K562 (cell line): Measurements from ENCODE around the gene LRIT1. TPM values are rescaled to one million over a fixed set of nuclear protein-coding genes. Genes with fewer than 3 reads are reported as not detected.

Experiments
- EHMT2 ChIP-seq: fragments of 450-650 bp; IDR thresholded peaks from 2 replicates; pipeline ENCODE4 v1.6.1; 2018; ENCODE audit warnings: antibody characterized with exemption
- FUS ChIP-seq: fragments of 200-400 bp; formaldehyde crosslinking; optimal IDR thresholded peaks from 2 replicates; pipeline ENCODE3; 2017; ENCODE audit warnings: low read depth, low read length
- SOX6 ChIP-seq: fragments of 450-650 bp; IDR thresholded peaks from 2 replicates; pipeline ENCODE4 v1.6.1; 2014; ENCODE audit warnings: mild to moderate bottlenecking
- ZNF263 ChIP-seq: sonication (generic); formaldehyde crosslinking; IDR thresholded peaks from 2 replicates; pipeline ENCODE4 v1.8.0; 2022; ENCODE audit warnings: mild to moderate bottlenecking, missing genetic modification reagents, borderline replicate concordance
- ZNF408 ChIP-seq: fragments of 250-450 bp; sonication (Bioruptor Pico); IDR thresholded peaks from 2 replicates; pipeline ENCODE4 v1.4.0; 2020; ENCODE audit warnings: low read depth, mild to moderate bottlenecking, moderate library complexity
- polyA plus RNA-seq, 8 experiments: library from polyadenylated mRNA; depleted of rRNA in 4 of 8; stranded (reverse) in 5 of 8; unstranded in 3 of 8; fragments of >200 nt; fragmentation: Nextera tagmentation in 2 of 8; fragmentation: Illumina TruSeq in 1 of 8; extraction: Ambion mirVana in 2 of 8; extraction: Trizol in 1 of 8; gene quantifications; 2 replicates each; pipeline versions ENCODE4 v1.2.1 to v1.2.3, GENCODE V29; 2011 to 2014; ENCODE audit warnings: inconsistent platforms in 1 of 8, missing spikeins in 1 of 8
- total RNA-seq, 7 experiments: library from RNA; depleted of rRNA in 6 of 7; stranded (reverse); fragments of >200 nt in 6 of 7; fragmentation: Illumina TruSeq in 2 of 7; extraction: Trizol in 2 of 7; gene quantifications; 2 replicates each; pipeline versions ENCODE4 v1.2.1 to v1.2.3, GENCODE V29; 2011 to 2021; ENCODE audit warnings: low replicate concordance in 1 of 7
- TF ChIP-seq, protein P1 (sequence below), 2 experiments: fragments of 200-800 bp in 1 of 2; sonication (Bioruptor generic) in 1 of 2; sonication (generic) in 1 of 2; formaldehyde crosslinking in 1 of 2; IDR thresholded peaks in 1 of 2; conservative IDR thresholded peaks in 1 of 2; 2 replicates each; pipeline versions ENCODE4 v1.5.0 to v1.6.1; 2016 to 2020; ENCODE audit warnings: missing compliant biosample characterization in 1 of 2, missing genetic modification characterization in 1 of 2, missing genetic modification reagents in 1 of 2
- TF ChIP-seq, protein P2 (sequence below), 2 experiments: fragments of 450-650 bp; formaldehyde crosslinking in 1 of 2; IDR thresholded peaks; 2 replicates each; pipeline versions ENCODE4 v1.4.0 to v1.6.1; 2014 to 2020; ENCODE audit warnings: mild to moderate bottlenecking in 2 of 2, borderline replicate concordance in 1 of 2, low read depth in 1 of 2
- TF ChIP-seq, protein P3 (sequence below), 2 experiments: fragments of 450-650 bp in 1 of 2; IDR thresholded peaks; 2 replicates each; pipeline ENCODE4 v1.6.1; 2011 to 2017; ENCODE audit warnings: low read depth in 2 of 2, antibody characterized with exemption in 1 of 2, borderline replicate concordance in 1 of 2, low read length in 1 of 2, mild to moderate bottlenecking in 1 of 2, mixed read lengths in 1 of 2; ENCODE audit not compliant: control insufficient read depth in 1 of 2

The LRIT1 gene
- total and polyA plus RNA-seq, 9 of the 15 experiments (the other 6 are each of a cell fraction or from before 2014, with no cell fraction given): not detected

DNA sequence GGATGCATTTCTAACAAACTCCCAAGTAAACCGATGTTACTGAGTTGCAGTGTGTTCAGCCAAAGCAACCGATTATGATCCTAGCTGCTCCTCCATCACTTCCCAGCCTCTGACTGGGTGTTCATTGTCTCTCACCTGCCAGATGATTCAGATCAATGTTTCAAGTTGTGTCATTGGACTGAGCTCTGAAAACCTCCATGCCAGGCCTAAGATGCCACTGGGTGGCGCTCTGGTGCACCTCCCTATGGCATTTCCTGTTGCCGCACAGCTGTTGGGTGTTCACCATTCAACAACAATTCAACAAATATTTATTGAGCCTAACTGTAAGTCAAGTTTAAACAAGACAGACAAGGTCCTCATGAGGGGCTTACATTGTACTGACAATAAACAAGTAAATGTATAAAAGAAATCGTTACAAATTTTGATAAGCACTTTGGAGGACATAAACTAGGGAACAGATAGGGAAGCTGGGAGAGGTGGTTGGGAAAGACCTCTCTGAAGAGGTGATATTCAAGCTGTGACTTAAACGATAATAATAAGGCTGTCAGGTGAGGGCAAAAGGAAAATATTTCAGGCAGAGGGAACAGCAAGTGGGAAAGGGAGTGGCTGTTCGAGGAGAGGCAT is 26.3 kb upstream of the LRIT1 start (continued):
- TF ChIP-seq, protein P1, sequence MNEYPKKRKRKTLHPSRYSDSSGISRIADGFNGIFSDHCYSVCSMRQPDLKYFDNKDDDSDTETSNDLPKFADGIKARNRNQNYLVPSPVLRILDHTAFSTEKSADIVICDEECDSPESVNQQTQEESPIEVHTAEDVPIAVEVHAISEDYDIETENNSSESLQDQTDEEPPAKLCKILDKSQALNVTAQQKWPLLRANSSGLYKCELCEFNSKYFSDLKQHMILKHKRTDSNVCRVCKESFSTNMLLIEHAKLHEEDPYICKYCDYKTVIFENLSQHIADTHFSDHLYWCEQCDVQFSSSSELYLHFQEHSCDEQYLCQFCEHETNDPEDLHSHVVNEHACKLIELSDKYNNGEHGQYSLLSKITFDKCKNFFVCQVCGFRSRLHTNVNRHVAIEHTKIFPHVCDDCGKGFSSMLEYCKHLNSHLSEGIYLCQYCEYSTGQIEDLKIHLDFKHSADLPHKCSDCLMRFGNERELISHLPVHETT (CRISPR knock-in tag; conservative IDR thresholded peaks at IDR 0.05 in 1 of 2, IDR thresholded peaks at IDR 0.05 in 1 of 2): no peak
- TF ChIP-seq FUS: no peak
- TF ChIP-seq EHMT2: peak; percentile 55; the same call in 1 of the 2 replicates
- TF ChIP-seq, protein P2, sequence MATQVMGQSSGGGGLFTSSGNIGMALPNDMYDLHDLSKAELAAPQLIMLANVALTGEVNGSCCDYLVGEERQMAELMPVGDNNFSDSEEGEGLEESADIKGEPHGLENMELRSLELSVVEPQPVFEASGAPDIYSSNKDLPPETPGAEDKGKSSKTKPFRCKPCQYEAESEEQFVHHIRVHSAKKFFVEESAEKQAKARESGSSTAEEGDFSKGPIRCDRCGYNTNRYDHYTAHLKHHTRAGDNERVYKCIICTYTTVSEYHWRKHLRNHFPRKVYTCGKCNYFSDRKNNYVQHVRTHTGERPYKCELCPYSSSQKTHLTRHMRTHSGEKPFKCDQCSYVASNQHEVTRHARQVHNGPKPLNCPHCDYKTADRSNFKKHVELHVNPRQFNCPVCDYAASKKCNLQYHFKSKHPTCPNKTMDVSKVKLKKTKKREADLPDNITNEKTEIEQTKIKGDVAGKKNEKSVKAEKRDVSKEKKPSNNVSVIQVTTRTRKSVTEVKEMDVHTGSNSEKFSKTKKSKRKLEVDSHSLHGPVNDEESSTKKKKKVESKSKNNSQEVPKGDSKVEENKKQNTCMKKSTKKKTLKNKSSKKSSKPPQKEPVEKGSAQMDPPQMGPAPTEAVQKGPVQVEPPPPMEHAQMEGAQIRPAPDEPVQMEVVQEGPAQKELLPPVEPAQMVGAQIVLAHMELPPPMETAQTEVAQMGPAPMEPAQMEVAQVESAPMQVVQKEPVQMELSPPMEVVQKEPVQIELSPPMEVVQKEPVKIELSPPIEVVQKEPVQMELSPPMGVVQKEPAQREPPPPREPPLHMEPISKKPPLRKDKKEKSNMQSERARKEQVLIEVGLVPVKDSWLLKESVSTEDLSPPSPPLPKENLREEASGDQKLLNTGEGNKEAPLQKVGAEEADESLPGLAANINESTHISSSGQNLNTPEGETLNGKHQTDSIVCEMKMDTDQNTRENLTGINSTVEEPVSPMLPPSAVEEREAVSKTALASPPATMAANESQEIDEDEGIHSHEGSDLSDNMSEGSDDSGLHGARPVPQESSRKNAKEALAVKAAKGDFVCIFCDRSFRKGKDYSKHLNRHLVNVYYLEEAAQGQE (IDR thresholded peaks at IDR 0.05; ENCODE audit: borderline replicate concordance): peak; percentile 83
- TF ChIP-seq, protein P2 (CRISPR knock-in tag; IDR thresholded peaks at IDR 0.05; ENCODE audit: low read depth): no peak
- TF ChIP-seq, protein P3, sequence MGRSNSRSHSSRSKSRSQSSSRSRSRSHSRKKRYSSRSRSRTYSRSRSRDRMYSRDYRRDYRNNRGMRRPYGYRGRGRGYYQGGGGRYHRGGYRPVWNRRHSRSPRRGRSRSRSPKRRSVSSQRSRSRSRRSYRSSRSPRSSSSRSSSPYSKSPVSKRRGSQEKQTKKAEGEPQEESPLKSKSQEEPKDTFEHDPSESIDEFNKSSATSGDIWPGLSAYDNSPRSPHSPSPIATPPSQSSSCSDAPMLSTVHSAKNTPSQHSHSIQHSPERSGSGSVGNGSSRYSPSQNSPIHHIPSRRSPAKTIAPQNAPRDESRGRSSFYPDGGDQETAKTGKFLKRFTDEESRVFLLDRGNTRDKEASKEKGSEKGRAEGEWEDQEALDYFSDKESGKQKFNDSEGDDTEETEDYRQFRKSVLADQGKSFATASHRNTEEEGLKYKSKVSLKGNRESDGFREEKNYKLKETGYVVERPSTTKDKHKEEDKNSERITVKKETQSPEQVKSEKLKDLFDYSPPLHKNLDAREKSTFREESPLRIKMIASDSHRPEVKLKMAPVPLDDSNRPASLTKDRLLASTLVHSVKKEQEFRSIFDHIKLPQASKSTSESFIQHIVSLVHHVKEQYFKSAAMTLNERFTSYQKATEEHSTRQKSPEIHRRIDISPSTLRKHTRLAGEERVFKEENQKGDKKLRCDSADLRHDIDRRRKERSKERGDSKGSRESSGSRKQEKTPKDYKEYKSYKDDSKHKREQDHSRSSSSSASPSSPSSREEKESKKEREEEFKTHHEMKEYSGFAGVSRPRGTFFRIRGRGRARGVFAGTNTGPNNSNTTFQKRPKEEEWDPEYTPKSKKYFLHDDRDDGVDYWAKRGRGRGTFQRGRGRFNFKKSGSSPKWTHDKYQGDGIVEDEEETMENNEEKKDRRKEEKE (IDR thresholded peaks at IDR 0.05; ENCODE audit: borderline replicate concordance in 1 of 2, control insufficient read depth in 1 of 2, low read depth in 2 of 2, low read length in 1 of 2): no peak
- TF ChIP-seq ZNF408 (CRISPR knock-in tag): no peak
- TF ChIP-seq SOX6: no peak
- TF ChIP-seq ZNF263 (CRISPR knock-in tag): no peak
